Measurements from ENCODE around the gene TPPP2. TPM values are rescaled to one million over a fixed set of nuclear protein-coding genes. Genes with fewer than 3 reads are reported as not detected.

Gene TPPP2
- total and polyA plus RNA-seq, 9 of the 15 experiments (the other 6 are each of a cell fraction or from before 2014, with no cell fraction given): 0.18 TPM; not detected in 8

GRCh38 chr14:21070083-21070609 lies 40.1 kb downstream of the TPPP2 start, which contains the start of gene ARHGEF40 (continued):
- TF ChIP-seq, protein P1, sequence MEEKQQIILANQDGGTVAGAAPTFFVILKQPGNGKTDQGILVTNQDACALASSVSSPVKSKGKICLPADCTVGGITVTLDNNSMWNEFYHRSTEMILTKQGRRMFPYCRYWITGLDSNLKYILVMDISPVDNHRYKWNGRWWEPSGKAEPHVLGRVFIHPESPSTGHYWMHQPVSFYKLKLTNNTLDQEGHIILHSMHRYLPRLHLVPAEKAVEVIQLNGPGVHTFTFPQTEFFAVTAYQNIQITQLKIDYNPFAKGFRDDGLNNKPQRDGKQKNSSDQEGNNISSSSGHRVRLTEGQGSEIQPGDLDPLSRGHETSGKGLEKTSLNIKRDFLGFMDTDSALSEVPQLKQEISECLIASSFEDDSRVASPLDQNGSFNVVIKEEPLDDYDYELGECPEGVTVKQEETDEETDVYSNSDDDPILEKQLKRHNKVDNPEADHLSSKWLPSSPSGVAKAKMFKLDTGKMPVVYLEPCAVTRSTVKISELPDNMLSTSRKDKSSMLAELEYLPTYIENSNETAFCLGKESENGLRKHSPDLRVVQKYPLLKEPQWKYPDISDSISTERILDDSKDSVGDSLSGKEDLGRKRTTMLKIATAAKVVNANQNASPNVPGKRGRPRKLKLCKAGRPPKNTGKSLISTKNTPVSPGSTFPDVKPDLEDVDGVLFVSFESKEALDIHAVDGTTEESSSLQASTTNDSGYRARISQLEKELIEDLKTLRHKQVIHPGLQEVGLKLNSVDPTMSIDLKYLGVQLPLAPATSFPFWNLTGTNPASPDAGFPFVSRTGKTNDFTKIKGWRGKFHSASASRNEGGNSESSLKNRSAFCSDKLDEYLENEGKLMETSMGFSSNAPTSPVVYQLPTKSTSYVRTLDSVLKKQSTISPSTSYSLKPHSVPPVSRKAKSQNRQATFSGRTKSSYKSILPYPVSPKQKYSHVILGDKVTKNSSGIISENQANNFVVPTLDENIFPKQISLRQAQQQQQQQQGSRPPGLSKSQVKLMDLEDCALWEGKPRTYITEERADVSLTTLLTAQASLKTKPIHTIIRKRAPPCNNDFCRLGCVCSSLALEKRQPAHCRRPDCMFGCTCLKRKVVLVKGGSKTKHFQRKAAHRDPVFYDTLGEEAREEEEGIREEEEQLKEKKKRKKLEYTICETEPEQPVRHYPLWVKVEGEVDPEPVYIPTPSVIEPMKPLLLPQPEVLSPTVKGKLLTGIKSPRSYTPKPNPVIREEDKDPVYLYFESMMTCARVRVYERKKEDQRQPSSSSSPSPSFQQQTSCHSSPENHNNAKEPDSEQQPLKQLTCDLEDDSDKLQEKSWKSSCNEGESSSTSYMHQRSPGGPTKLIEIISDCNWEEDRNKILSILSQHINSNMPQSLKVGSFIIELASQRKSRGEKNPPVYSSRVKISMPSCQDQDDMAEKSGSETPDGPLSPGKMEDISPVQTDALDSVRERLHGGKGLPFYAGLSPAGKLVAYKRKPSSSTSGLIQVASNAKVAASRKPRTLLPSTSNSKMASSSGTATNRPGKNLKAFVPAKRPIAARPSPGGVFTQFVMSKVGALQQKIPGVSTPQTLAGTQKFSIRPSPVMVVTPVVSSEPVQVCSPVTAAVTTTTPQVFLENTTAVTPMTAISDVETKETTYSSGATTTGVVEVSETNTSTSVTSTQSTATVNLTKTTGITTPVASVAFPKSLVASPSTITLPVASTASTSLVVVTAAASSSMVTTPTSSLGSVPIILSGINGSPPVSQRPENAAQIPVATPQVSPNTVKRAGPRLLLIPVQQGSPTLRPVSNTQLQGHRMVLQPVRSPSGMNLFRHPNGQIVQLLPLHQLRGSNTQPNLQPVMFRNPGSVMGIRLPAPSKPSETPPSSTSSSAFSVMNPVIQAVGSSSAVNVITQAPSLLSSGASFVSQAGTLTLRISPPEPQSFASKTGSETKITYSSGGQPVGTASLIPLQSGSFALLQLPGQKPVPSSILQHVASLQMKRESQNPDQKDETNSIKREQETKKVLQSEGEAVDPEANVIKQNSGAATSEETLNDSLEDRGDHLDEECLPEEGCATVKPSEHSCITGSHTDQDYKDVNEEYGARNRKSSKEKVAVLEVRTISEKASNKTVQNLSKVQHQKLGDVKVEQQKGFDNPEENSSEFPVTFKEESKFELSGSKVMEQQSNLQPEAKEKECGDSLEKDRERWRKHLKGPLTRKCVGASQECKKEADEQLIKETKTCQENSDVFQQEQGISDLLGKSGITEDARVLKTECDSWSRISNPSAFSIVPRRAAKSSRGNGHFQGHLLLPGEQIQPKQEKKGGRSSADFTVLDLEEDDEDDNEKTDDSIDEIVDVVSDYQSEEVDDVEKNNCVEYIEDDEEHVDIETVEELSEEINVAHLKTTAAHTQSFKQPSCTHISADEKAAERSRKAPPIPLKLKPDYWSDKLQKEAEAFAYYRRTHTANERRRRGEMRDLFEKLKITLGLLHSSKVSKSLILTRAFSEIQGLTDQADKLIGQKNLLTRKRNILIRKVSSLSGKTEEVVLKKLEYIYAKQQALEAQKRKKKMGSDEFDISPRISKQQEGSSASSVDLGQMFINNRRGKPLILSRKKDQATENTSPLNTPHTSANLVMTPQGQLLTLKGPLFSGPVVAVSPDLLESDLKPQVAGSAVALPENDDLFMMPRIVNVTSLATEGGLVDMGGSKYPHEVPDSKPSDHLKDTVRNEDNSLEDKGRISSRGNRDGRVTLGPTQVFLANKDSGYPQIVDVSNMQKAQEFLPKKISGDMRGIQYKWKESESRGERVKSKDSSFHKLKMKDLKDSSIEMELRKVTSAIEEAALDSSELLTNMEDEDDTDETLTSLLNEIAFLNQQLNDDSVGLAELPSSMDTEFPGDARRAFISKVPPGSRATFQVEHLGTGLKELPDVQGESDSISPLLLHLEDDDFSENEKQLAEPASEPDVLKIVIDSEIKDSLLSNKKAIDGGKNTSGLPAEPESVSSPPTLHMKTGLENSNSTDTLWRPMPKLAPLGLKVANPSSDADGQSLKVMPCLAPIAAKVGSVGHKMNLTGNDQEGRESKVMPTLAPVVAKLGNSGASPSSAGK (IDR thresholded peaks at IDR 0.05): no peak
- TF ChIP-seq ZNF217 (CRISPR knock-in tag; IDR thresholded peaks at IDR 0.05) (no peak), ZNF696 (CRISPR knock-in tag; conservative IDR thresholded peaks at IDR 0.05) (no peak), DPF2 (IDR thresholded peaks at IDR 0.05) (0 out of 2 replicates have a peak, but pooled peaks have one; percentile 22), RBBP5 (IDR thresholded peaks at IDR 0.05; ENCODE audit: borderline replicate concordance, insufficient read depth, low read length, poor library complexity, severe bottlenecking) (no peak), PTTG1 (tag; IDR thresholded peaks at IDR 0.05; ENCODE audit: low read depth) (no peak), FOXA1 (IDR thresholded peaks at IDR 0.05; ENCODE audit: borderline replicate concordance) (no peak), FOXJ3 (CRISPR knock-in tag; IDR thresholded peaks at IDR 0.05) (no peak), TRIM28 (IDR thresholded peaks at IDR 0.05) (no peak)
- TF ChIP-seq, protein P2, sequence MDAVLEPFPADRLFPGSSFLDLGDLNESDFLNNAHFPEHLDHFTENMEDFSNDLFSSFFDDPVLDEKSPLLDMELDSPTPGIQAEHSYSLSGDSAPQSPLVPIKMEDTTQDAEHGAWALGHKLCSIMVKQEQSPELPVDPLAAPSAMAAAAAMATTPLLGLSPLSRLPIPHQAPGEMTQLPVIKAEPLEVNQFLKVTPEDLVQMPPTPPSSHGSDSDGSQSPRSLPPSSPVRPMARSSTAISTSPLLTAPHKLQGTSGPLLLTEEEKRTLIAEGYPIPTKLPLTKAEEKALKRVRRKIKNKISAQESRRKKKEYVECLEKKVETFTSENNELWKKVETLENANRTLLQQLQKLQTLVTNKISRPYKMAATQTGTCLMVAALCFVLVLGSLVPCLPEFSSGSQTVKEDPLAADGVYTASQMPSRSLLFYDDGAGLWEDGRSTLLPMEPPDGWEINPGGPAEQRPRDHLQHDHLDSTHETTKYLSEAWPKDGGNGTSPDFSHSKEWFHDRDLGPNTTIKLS (IDR thresholded peaks at IDR 0.05; ENCODE audit: borderline replicate concordance, low read depth): no peak
- TF ChIP-seq, protein P3, sequence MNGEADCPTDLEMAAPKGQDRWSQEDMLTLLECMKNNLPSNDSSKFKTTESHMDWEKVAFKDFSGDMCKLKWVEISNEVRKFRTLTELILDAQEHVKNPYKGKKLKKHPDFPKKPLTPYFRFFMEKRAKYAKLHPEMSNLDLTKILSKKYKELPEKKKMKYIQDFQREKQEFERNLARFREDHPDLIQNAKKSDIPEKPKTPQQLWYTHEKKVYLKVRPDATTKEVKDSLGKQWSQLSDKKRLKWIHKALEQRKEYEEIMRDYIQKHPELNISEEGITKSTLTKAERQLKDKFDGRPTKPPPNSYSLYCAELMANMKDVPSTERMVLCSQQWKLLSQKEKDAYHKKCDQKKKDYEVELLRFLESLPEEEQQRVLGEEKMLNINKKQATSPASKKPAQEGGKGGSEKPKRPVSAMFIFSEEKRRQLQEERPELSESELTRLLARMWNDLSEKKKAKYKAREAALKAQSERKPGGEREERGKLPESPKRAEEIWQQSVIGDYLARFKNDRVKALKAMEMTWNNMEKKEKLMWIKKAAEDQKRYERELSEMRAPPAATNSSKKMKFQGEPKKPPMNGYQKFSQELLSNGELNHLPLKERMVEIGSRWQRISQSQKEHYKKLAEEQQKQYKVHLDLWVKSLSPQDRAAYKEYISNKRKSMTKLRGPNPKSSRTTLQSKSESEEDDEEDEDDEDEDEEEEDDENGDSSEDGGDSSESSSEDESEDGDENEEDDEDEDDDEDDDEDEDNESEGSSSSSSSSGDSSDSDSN (IDR thresholded peaks at IDR 0.05; ENCODE audit: borderline replicate concordance in 1 of 2, low read depth in 2 of 2, low read length in 2 of 2): peak in 1 of 2 experiments; percentile 79; a peak in 1 of 4 replicates

Data from K562 (cell line).